Measurements from ENCODE around the gene FBXO7.

The FBXO7 gene

DNA sequence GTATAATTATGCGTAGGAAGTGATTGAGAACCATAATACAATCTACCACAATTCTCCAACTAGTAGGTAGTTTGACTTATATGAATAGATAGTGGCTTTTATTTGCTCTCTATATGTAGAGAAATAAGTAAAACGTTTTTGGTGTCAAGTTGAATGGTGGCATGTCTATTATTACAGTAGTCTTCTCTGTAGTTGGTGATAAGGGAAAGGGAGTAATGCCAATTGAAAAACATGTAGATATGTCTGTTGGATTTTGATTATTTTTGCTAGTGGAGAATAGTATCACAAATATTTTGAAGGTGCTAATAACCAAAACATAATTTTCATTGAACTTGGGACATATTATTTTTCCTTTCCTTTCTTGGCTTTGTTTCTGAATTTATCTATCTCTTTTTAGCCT lies 17.5 kb downstream of the FBXO7 start:
- DNase-seq = no peak

DNA sequence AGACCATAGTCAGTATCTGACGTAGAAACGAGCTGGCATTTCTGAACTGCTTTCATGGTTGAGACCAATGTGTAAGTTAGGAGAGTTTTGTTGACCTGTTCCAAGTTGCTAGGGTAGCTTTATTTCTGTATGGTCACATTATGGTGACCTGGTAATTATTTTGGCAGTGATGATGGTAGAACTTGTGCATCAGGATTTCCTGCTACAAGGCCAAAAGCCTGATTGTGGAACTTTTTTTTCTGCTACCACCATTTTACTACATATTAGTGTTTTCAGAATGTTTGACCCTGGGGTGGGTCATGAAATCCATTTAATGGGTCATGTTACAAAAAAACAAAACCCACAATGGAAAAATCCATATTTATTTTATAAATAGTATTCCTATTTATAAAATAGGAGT lies 18.9 kb downstream of the FBXO7 start:
- DNase-seq = no peak

DNA sequence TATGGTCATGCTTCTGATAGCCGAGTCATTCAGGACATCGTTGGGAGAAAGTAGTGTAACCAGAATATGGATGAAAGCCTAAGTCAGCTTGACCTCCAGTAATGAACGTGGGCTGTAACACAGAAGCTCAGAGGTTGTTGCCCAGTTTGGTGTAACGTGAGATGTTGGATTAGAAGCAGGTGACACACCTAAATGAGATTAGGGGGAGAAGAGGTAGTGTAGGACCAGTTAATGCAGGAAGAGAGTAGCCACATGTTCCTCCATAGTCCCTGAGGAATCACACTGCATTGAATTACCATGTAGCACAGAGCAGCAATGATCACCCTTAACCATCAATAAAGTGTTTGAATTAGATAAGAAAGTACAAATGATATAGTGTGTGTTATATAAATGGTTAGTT lies 20.4 kb downstream of the FBXO7 start:
- peak; percentile 26 for DNase-seq

DNA sequence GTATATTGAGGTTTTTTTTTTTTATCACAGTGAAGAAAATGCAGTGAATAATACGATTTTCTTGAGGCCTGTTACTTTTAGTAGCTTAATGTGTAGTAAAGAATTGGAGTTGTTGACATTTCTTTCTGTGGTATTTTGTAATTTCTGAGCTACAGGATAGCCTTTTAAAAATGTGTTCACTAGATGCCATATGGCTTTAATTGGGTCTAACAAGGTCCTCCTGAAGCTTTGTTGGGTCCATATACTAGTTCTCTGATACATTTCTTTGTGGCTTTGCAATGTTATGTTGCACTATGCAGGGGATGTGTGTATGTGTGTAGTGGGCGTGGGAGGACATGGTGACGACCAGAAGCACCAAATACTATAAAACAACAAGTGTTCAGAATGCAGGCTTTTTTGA lies 25.1 kb downstream of the FBXO7 start:
- no peak for DNase-seq

DNA sequence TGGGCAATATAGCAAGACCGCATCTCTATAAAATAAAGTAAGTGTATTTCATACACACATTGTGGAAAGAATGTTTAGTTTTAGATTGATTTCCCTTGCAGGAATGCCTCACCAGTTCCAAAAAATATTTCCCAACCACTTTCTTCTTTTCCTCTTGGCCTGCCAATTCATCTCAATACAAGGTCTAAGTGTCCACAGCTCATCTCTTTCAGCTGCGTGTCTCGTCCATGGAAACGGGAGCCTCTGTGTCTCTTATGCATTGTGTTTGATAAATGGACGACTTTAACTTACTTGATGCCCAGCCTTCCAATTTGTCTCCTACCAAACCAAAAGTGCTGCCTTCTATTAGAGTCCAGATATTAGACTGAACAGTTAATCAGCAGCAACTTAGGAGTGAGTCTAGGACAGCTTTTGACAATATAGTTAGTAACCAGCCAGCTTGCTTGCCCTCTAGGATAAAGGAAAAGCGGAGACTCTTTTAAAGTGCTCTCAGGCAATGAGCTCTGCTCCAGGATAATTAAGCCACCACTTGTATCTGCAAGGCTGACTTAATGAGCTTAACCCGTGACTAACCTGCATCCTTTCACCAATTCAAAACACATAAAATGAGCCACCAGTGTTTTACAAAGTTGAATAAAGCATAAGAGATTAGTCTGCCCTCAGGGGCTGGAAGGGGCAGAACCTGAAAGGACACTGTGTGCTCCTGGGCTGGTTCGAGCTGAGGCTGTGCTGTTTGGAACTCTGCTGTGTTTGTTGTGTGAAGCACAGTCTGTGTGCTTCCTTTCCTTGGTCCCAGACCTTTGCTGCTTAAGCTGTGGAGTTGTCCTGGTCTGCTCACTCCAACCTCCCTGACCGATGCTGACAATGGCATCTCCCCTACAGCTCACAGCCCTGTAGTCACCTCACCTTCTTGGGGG lies 27.5 kb downstream of the FBXO7 start:
- peak; percentile 21 for DNase-seq

DNA sequence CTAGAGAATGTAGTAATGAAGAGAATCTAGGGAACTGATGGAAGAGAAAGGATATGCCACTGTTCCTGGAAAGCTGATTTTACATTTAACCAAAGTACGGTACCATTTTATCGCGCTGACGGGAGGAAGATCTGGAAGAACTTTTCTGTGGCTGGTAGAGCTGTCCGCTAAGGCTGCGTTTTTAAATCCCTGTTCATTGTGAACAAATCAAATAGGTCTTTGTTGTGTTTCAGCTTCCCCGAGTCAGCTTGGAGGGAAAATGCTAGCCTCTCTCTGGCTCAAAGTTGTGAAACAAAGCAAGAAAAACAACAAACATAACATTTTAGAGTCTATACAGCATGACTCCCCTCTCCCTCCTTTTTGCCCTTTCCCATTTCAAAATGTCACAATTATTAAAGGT lies 34.4 kb downstream of the FBXO7 start:
- no peak for DNase-seq

DNA sequence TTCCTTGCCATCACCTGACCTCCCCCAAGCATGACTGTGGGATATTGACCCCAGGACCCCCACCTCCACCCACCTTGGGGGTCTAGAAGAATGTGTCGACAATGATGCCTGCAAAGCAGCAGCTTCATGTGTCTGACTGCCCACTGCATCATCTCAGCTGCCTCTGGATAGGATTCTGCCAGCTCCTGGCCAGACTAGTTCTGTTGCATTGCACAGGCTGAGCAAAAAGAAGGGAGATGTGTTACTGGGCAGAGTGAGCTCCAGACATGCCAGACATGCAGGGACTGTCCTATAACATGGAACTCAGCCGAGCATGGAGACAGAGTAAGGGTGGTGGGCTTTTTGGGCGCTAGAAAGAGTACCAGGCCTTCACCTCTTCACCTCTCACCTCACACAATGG lies 36.7 kb downstream of the FBXO7 start:
- DNase-seq = no peak

DNA sequence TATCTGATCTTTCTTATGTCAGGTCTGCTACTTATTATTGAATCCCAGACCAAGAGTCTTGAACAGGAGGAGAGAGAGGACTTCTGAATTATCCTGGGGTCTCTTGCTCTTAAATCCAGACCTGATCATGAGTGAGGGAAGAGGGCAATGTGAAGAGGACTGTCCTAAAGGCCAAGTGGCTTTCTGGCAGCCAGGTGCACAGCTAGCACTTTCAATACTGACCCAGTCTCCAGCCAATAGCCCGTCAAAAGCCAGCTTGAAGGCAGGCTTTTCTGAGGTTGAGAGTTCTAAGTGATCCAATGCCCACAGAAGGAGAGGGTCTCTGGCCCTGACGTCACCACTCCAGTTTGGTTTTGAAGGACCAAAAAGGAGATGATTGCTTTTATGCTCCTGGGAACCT lies 37.2 kb downstream of the FBXO7 start:
- DNase-seq = no peak

DNA sequence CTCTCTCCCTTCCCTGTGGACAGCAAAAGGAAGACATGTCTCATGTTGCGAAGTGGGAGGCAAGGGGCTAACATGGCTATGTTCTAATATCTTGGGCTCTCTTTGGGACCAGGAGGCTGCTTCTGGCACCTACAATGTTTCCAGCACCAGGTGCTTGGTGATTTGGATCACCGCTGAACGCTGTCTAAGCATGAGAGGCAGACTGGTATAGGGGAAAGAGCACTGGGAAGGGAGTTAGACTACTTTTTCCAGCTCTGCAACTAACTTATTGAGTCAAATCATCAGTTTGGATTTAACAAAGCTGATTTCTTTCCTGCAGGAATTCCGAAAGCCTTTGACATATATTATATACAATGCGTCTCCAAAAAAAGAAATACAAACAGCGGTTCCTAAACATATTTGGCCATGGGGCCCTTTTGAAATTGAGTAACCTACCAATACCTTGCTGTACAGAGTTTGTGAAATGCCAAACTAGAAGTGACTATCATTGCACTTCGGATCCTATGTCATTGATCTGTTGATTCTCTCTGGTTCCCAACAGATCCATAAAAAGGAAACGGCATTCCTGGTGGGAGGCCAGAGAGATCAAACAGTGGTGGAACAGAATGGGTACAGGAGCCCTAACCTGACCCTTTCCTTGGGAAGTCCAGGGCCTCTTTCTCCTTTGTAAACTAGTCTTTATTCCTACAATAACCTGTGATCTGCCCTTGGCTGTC lies 37.8 kb downstream of the FBXO7 start:
- no peak for DNase-seq

DNA sequence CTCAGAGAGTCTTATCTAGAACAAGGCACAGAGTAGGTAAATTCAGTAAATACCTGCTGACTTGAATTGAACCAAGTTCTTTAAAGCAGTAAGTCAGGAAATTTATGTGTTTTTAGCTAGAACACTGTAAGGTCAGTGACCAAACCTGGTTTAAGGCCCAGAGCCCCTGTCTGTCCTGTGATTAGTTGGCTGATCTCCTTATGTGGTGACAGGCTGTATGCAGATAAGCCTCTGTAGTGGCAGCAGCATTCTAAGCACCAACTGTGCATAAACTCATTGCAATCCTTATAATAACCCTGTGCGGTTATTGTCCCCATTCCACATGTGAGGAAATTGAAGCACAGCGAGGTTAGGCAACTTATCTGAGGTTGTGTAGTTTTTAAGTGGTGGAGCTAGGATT lies 40.5 kb downstream of the FBXO7 start:
- no peak for DNase-seq

DNA sequence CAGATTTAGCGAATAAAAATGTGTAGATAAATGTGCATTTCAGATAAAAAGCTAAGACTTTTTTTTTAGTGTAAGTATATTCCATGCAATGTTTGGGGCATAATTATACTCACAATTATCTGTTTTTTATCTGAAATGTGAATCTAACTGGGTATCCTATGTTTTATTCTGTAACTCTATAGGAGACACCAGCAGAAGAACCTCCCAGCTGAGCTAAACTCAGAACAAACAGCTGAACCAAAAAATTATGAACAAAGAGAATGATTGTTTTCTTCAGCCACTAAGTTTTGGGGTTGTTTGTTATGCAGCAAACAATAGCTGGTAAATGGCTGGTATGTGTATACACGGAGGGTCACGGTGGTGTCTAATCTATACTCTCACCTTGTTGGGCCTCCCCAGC lies 42.9 kb downstream of the FBXO7 start:
- no peak for DNase-seq

DNA sequence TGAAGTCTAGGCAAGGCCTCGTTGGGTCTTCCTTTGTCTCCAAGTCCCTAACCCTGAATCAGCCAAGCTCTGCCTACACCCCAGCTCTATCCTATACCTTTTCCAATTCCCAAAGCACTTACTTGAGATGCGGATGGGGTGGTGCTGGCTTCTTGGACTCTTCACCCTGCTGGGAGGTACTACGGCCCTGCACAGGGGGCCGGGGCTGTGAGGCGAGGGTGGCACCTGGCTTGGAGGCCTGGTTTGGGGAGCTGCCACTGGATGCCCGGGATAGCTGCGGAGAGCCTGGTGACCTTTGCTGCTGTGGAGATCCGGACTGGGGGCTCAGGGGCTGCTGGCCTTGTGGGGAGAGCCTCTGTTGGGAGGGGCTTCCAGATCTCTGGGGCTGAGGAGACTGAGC lies 43.3 kb downstream of the FBXO7 start:
- no peak for DNase-seq

DNA sequence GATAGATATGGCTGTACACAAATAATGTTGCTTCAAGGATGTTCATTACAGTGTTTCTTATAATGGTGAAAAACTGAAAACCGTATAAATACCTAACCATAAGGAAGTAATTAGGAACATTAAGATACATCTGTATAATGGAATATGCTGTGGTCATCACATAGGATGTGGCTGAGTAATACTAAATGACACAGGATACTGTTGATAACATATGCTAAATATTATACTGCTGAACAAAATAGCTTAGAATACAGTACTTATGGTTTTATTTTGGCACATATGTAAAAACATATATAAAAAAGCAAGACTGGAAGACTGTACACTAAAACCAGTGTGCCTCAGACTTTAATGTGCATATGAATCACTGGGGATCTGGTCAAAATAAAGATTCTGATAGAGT lies 43.8 kb downstream of the FBXO7 start:
- DNase-seq = no peak

DNA sequence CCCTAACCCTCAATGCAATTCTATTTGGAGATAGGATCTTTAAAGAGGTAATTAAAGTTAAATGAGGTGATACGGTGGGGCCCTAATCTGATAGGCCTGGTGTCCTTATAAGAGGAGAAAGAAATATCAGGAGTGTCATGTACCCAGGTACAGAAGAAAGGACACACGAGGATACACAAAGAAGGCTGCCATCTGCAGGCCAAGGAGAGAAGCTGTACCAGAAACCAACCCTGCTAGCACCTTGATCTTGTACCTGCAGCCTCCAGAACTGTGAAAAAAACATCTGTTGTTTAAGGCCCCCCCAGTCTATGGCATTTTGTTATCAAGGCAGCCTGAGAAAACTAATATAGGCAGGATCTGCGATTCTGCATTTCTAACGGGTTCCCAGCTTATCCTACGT lies 44.2 kb downstream of the FBXO7 start:
- peak; percentile 45 for DNase-seq

DNA sequence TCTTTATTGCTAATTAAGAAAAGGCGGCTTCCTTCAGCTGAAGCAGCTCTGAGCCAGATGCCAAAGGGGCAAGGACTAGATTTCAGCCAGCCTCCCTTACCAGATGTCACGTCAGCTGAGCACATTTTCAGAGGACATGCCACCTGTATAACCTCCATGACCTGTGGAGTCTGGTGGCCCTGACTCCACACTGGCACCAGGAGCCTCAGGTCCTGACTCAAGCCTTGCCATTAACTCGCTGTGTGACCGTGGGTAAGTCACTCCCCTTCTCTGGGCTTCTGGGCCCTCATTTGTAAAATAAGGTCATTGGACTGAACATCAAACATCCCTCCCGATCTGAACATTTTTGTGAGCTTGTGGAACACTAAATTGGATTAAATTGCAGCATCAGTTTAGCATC lies 46.0 kb downstream of the FBXO7 start:
- DNase-seq = no peak

DNA sequence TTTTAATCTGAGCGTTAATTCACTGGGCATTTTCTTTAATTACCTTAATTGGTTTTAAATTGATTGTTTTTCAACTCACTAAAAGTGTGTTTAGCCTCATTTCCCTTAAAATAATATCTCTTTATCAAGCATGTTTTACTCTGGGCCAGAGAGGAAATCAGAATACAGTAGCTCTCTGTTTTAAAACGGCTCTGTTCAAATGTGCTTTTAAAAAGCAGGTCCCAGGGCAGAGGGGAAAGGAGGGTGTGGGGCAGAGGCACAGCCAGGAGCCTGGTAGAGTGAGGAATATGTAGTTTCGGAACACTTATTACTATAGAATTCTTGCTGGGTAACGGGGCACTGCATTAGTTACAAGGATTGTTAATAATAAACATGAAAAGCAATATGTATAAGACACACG lies 47.6 kb downstream of the FBXO7 start:
- no peak for DNase-seq

DNA sequence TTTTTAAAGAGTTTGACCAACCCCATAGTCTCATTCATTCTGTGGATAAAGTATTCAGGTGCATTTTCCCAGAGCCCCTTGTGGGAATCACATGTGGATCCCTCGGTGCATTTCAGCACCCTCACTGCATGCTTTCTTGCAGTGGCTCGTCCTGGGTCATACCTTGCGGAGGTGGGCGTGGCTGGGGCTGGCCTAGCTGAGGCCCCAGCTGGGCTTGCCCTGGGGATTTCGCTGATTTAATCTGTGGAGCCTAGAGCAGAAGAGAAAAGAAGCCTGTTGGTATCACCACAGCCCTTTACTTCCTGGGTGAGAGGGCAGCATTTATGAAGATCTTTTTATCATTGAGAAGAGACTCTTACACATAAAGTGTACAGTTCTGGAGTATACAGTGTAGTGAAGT lies 53.1 kb downstream of the FBXO7 start:
- no peak for DNase-seq

DNA sequence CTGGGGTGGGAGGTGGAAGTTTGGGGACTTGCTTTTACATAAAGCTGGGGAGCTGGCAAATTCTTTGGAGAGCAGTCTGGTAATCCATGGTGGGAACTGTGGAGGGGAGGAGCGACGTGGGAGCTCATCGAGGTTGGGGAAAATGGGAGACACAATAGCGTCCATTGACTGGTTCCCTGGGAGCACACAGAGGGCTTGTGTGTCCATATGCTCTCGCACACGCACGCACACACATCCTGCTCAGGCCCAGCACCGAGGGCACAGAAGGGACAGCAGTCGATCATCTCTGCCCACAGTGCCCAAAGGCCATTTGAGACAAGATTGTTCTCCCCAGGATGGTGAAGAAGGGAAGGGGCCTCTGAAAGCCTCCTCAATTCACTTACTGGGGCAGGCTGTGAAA lies 53.7 kb downstream of the FBXO7 start:
- no peak for DNase-seq

DNA sequence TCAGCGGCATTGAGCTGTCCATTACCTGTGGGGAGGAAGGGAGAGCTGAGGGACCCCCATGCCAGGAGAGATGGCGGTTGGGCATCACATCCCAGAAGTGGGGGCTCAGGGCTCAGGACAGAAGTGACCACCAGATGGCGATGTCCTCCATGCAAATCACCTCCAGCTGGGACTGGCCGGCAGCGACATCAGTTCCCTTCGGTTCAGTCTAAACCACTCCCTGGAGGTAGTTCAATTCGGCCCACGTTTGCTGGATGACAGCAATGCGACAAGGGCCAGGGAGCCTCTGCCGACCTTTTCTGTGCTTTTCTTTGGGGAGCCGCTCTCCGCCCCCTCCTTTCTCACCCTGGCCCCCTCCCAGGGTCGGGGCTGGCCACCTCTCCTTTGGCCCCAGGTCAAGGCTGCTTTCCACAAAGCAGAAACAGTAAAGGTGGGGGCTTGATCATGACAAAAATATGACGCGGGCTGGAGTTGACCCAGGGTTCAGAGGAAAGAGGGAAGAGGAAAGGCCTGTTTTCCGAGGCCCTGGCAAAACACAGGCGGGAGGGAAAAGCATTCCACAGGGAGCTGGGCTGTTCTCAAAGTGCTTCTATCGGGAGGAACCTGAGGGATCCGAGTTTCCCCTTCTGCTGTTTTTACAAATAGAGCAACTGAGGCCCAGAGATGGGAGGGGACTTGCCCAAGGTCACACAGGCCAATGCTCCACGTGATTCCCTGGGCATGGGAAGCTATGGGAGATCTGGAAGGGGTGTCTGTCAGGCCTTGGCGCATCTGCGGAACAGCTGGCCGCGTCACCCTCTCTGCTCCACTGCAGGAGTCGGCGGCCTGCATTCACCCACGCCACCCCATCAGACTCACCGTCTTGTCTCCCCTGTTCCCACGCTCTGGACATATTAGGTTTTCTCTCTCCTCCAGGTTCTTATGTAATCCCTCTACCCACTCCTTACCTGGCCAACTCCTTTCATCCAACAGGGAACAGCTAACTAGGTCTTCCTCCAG lies 54.7 kb downstream of the FBXO7 start:
- DNase-seq = peak; percentile 69

DNA sequence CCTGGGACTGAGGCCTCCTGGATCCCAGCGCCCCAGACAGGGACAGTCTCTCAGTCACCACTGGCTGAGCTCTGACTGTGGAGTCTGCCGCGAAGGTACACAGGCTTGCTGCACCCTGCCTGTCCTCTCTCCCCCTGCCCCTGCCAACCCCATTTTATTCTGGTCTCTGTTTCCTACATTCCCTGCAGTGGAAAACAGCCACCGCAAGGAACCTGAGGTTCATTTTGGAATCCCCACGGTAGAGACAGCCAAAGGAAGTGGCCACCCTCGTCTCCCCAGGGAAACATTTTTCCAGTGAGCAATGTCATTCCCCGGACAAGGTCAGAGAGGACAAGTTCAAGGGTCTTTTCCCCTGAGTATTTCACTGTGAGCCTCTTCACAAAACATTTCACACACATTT lies 56.6 kb downstream of the FBXO7 start:
- DNase-seq = no peak

DNA sequence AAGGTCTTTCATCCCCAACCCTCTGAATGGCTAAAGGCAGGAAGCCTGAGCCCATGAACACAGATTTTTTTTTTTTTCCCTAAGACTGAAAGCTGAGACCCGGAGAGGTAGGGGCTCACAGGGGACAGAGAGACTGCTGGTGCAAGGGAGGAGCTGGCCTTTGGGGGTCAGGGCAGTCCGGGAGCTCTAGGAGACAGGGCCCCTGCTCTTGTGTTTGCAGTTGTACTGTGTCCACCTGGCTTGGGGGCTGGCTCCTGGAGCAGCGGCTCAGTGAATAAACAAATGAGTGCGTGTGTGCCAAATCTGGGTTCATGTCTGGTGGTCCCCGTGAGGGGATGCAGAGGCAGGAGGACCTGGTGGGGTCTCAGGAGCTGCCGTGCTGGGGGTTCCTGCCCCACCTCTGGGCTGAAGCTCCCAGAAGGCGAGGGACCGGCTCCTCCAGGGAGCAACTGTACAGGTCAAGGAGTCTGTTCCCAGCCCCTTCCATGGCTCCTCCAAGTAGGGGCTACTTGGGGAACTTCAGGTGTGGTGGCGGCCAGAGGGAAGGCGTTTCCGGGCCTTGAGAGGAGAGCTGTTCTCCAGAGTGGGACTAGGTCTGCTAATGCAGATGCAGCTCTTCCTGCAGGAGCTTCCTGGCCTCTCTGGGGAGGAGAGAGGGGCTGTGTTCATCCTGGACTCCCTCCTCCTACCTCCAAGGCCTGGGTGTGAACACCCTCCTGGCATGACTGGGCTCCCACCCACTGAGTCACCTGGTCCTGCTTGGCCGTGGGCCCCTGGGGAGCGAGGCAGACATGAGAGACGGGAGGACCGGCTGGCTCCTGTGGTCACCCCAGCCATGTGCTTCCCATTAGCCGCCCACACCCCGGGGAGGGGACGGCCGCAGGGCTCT lies 57.6 kb downstream of the FBXO7 start:
- DNase-seq = peak; percentile 87

DNA sequence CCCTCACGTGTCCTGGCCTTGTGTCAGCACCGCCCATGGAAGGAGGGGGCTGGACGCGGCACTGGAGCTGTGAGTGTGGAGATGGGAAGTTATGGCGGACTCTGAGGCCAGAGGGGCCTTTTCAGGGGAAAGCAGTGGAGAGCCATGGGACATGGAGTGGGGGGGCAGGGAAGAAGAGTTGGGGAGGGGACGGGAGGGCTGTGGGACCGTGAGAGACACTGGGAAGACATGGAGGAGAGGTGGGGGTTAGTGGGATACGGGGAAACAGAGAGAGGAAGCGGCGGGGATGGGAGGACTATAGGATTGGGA lies 58.2 kb downstream of the FBXO7 start:
- no peak for DNase-seq

Data from NCI-H69 (cell line).